Astrocyte (in vitro differentiated cells and primary cell): ENCODE measurements around the gene KEAP1. TPM values are rescaled to one million over a fixed set of nuclear protein-coding genes. Genes with fewer than 3 reads are reported as not detected.
"Not testable (repeated sequence)": the region's sequence is repeated elsewhere in the genome, so short reads cannot be mapped to it uniquely, and the experiment has no call there.

Experiments
- DNase-seq: peaks from one replicate; pipeline ENCODE4 v3.0.0-alpha.2; 2010; ENCODE audit warnings: low read depth
- FAIRE-seq: peaks from 2 replicates; lab custom pipeline; 2011; peaks lifted over from hg19 to GRCh38; lab: Jason Lieb, UNC
- H2AFZ ChIP-seq: 2 replicates; pipeline ENCODE4 v1.6.0; 2012; ENCODE audit warnings: low read depth, low read length, inconsistent platforms
- H3K27ac ChIP-seq: 2 replicates; pipeline ENCODE4 v1.5.1; 2011; ENCODE audit warnings: low read depth, low read length, inconsistent platforms
- H3K27me3 ChIP-seq: 2 replicates; pipeline ENCODE4 v1.6.0; 2011; ENCODE audit warnings: low read length, inconsistent platforms; ENCODE audit not compliant: insufficient read depth
- H3K36me3 ChIP-seq: 2 replicates; pipeline ENCODE4 v1.5.1; 2011; ENCODE audit warnings: low read length, inconsistent platforms; ENCODE audit not compliant: insufficient read depth
- H3K4me1 ChIP-seq: 2 replicates; pipeline ENCODE4 v1.5.1; 2011; ENCODE audit warnings: low read length, inconsistent platforms; ENCODE audit not compliant: insufficient read depth
- H3K4me2 ChIP-seq: 2 replicates; pipeline ENCODE4 v1.6.0; 2012; ENCODE audit warnings: low read length, inconsistent platforms
- H3K4me3 ChIP-seq: 2 replicates; pipeline ENCODE4 v1.5.1; 2011; ENCODE audit warnings: low read depth, mild to moderate bottlenecking, low read length, inconsistent platforms; ENCODE audit not compliant: insufficient read depth
- H3K79me2 ChIP-seq: 2 replicates; pipeline ENCODE4 v1.6.0; 2012; ENCODE audit warnings: mild to moderate bottlenecking, low read length, inconsistent platforms; ENCODE audit not compliant: insufficient read depth
- H3K9ac ChIP-seq: 2 replicates; pipeline ENCODE4 v1.6.0; 2012; ENCODE audit warnings: mild to moderate bottlenecking, low read length, inconsistent platforms
- H3K9me3 ChIP-seq: 2 replicates; pipeline ENCODE4 v1.5.1; 2012; ENCODE audit warnings: low read depth, mild to moderate bottlenecking, low read length, inconsistent platforms; ENCODE audit not compliant: insufficient read depth
- H4K20me1 ChIP-seq: 2 replicates; pipeline ENCODE4 v1.6.0; 2012; ENCODE audit warnings: low read length, inconsistent platforms; ENCODE audit not compliant: insufficient read depth
- H3K27ac Mint-ChIP-seq: one replicate; pipeline ENCODE4 v1.8.0; 2021; ENCODE audit warnings: mild to moderate bottlenecking, mixed read lengths; ENCODE audit not compliant: unreplicated experiment
- H3K27me3 Mint-ChIP-seq: one replicate; pipeline ENCODE4 v1.8.0; 2021; ENCODE audit warnings: low read depth, mixed read lengths; ENCODE audit not compliant: unreplicated experiment
- H3K36me3 Mint-ChIP-seq: one replicate; pipeline ENCODE4 v1.8.0; 2021; ENCODE audit warnings: low read depth, mixed read lengths; ENCODE audit not compliant: unreplicated experiment
- H3K4me1 Mint-ChIP-seq: one replicate; pipeline ENCODE4 v1.8.0; 2021; ENCODE audit warnings: low read depth, mixed read lengths; ENCODE audit not compliant: unreplicated experiment
- H3K4me3 Mint-ChIP-seq: one replicate; pipeline ENCODE4 v1.8.0; 2021; ENCODE audit warnings: mild to moderate bottlenecking, moderate library complexity, mixed read lengths; ENCODE audit not compliant: unreplicated experiment
- H3K9me3 Mint-ChIP-seq: one replicate; pipeline ENCODE4 v1.8.0; 2021; ENCODE audit warnings: mild to moderate bottlenecking, mixed read lengths; ENCODE audit not compliant: unreplicated experiment
- EZH2 ChIP-seq: IDR thresholded peaks from 2 replicates; pipeline ENCODE4 v1.6.1; 2012; ENCODE audit warnings: mild to moderate bottlenecking, low read length, inconsistent platforms; ENCODE audit not compliant: insufficient read depth
- total RNA-seq: library from RNA; stranded (reverse); gene quantifications from 2 replicates; pipeline ENCODE4 v1.2.1, GENCODE V29; 2021
- TF ChIP-seq, protein P1 (sequence below): IDR thresholded peaks from 2 replicates; pipeline ENCODE4 v1.5.1; 2011; ENCODE audit warnings: low read depth, mild to moderate bottlenecking, inconsistent platforms, low read length, moderate library complexity; ENCODE audit not compliant: insufficient read depth

Gene KEAP1
- total RNA-seq, 1 donor from 2014 or later = 43.6 TPM

DNA sequence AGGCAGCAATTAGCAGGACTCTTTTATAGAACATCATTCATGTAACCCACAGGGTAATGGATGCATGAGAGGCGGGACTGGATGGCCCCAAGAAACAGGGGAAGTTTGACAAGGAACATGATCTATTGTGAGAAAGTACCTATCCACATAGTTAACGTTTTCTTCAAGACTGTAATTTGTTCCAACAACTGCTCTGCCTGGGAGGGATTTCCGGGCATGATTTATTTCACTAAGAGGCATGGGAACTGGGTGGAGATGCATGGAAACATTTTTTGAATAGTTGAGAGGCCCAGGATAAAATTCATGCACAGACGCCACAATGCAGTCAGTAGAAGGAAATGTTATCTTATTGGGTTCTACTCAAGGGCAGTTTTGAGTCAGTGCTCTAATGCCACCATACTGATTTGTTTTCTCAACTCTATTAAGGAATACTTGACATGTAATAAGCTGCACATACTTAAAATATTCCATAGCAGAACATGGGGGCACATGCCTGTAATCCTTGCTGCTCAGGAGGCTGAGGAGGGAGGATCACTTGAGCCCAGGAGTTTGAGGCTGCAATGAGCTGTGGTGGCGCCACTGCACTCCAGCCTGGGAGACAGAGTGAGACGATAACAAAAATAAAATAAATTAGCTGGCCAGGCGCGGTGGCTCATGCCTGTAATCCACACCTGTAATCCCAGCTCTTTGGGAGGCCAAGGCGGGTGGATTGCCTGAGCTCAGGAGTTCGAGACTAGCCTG, 30.7 kb upstream of the KEAP1 start:
- DNase-seq (peak; percentile 93), FAIRE-seq (no peak)
- Histone ChIP-seq H3K27me3 (peaks cover 10% of the 10 kb centered on the region), H3K4me2 (no peak overlapping the region), H3K27ac (peak overlapping the region; percentile 21), H3K79me2 (no peaks in the 10 kb centered on the region), H3K9me3 (no peaks in the 10 kb centered on the region), H2AFZ (no peak overlapping the region), H3K9ac (no peak overlapping the region), H3K4me3 (no peak overlapping the region), H4K20me1 (no peaks in the 10 kb centered on the region), H3K4me1 (no peaks in the 10 kb centered on the region), H3K36me3 (no peaks in the 10 kb centered on the region)
- Mint-ChIP-seq H3K4me1 (peaks cover 2% of the 10 kb centered on the region), H3K27me3 (peaks cover 19% of the 10 kb centered on the region), H3K36me3 (peaks cover 1% of the 10 kb centered on the region), H3K4me3 (no peak overlapping the region), H3K9me3 (no peaks in the 10 kb centered on the region), H3K27ac (peak overlapping the region; percentile 62)
- TF ChIP-seq, protein P1, sequence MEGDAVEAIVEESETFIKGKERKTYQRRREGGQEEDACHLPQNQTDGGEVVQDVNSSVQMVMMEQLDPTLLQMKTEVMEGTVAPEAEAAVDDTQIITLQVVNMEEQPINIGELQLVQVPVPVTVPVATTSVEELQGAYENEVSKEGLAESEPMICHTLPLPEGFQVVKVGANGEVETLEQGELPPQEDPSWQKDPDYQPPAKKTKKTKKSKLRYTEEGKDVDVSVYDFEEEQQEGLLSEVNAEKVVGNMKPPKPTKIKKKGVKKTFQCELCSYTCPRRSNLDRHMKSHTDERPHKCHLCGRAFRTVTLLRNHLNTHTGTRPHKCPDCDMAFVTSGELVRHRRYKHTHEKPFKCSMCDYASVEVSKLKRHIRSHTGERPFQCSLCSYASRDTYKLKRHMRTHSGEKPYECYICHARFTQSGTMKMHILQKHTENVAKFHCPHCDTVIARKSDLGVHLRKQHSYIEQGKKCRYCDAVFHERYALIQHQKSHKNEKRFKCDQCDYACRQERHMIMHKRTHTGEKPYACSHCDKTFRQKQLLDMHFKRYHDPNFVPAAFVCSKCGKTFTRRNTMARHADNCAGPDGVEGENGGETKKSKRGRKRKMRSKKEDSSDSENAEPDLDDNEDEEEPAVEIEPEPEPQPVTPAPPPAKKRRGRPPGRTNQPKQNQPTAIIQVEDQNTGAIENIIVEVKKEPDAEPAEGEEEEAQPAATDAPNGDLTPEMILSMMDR = no peak
- TF ChIP-seq EZH2 = no peak

DNA sequence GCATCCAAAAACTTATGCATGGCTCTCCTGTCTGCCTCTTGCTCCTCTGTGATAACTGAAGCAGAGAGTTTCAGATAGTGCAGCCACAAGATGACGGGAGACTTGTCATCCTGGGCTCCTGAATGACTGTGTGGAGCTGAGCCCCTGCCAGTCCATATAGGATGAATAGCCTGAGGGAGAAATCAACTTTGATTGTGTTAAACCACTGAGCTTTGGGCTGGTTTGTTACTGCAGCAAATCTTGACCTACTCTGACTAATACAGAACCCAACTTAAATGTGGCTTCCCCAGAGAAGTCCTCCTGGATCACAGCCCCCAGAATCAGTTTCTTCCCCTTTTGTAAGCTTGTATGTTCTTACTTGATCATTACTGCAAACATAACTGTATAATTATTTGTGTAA, 29.3 kb upstream of the KEAP1 start:
- peaks cover 5% of the 10 kb centered on the region for H3K27me3 ChIP-seq
- peaks cover 1% of the 10 kb centered on the region for H3K36me3 Mint-ChIP-seq
- no peak overlapping the region for H3K27ac ChIP-seq
- no peak overlapping the region for H2AFZ ChIP-seq
- H4K20me1 ChIP-seq = no peaks in the 10 kb centered on the region
- no peak overlapping the region for H3K4me3 ChIP-seq
- H3K4me2 ChIP-seq = no peak overlapping the region
- no peak overlapping the region for H3K27ac Mint-ChIP-seq
- peaks cover 2% of the 10 kb centered on the region for H3K4me1 Mint-ChIP-seq
- TF ChIP-seq EZH2 = no peak
- TF ChIP-seq, protein P1 = no peak
- H3K27me3 Mint-ChIP-seq = peaks cover 10% of the 10 kb centered on the region
- no peaks in the 10 kb centered on the region for H3K4me1 ChIP-seq
- DNase-seq (no peak), FAIRE-seq (no peak)
- H3K4me3 Mint-ChIP-seq = no peak overlapping the region
- no peaks in the 10 kb centered on the region for H3K36me3 ChIP-seq
- H3K9me3 Mint-ChIP-seq = no peaks in the 10 kb centered on the region
- H3K9me3 ChIP-seq = no peaks in the 10 kb centered on the region
- H3K9ac ChIP-seq = no peak overlapping the region
- H3K79me2 ChIP-seq = no peaks in the 10 kb centered on the region

DNA sequence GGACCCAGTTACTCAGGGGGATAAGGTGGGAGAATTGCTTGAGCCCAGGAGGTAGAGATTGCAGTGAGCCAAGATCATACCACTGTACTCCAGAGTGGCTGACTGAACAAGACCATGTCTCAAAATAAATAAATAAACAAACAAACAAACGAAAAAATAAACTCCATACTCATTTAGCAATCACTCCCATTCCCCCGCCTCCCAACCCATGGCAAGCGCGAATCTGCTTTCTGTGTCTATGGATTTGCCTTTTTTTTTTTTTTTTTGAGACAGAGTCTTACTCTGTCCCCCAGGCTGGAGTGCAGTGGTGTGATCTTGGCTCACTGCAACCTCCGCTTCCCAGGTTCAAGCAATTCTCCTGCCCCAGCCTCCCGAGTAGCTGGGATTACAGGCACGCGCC, 23.7 kb upstream of the KEAP1 start:
- not testable (repeated sequence) for H3K4me2 ChIP-seq, H3K9me3 ChIP-seq, H3K9ac ChIP-seq, H3K9me3 Mint-ChIP-seq, H3K4me1 ChIP-seq, H3K79me2 ChIP-seq, H3K4me3 Mint-ChIP-seq, H3K27ac ChIP-seq, H3K4me1 Mint-ChIP-seq, H2AFZ ChIP-seq, H3K4me3 ChIP-seq, H4K20me1 ChIP-seq, DNase-seq, H3K36me3 ChIP-seq, FAIRE-seq, H3K27me3 ChIP-seq, H3K36me3 Mint-ChIP-seq, H3K27ac Mint-ChIP-seq
- H3K27me3 Mint-ChIP-seq = peaks cover 14% of the 10 kb centered on the region
